GM19463 (cell line): Measurements from ENCODE around the gene ATP1A4.

ENCODE experiments used
- ATAC-seq: cut with Tn5 transposase; IDR thresholded peaks from one replicate; pipeline ENCODE4 v1.9.1; 2021; ENCODE audit warnings: mild to moderate bottlenecking, moderate library complexity; ENCODE audit not compliant: unreplicated experiment

ATP1A4 gene

DNA sequence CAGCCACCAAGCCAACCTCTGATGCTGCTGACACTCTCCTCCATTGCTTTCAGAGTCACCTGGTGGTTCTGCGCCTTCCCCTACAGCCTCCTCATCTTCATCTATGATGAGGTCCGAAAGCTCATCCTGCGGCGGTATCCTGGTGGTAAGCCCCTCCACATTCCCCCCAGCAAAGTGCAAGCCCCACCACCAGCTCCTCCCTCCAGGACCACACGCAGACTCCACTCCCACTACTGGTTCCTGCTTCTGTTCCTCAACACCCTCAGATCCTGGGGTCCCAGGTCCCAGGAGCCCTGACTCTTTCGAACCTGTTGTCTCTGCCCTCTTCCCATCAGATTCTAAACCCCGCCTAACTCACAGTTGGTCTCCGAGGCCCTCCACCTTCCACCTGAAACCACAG lies 11.6 kb upstream of the ATP1A4 start:
- ATAC-seq, result no peak

DNA sequence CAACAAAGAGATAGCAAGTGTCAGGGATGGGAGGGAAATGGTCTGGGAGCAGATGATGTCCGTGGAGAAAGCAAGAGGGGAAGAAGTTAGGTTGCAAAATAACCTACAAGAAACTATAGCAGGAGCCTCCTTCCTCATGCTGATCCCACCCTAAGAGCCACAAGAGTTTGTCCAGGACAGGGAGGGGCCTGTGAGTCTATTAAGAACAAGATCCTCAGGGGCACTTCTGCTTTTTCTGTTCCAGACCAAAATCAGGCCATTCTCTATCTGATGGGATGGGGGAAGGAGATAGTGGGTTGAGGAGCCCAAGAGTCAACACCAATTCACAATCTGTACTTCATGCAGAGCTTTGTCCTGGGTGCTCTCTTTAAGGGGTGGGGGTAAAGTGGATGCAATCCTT lies 7.7 kb upstream of the ATP1A4 start:
- ATAC-seq, result no peak

DNA sequence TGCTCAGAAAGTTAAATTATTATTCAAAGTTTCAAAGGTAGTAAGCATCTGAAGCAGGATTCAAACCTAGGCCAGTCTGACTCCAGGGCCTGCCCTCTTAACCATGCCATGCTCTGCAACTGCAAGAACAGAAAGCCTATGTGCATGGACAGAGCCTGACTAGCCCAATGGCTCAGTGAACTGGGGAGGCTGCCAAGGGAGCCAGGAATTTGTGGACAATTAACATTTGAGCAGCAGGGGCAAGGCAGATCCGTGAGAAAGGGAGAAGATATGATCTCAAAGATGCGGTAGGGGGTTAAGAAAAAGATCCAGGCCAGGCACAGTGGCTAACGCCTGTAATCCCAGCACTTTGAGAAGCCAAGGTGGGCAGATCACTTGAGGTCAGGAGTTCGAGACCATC lies 6.5 kb upstream of the ATP1A4 start:
- ATAC-seq, result no peak

DNA sequence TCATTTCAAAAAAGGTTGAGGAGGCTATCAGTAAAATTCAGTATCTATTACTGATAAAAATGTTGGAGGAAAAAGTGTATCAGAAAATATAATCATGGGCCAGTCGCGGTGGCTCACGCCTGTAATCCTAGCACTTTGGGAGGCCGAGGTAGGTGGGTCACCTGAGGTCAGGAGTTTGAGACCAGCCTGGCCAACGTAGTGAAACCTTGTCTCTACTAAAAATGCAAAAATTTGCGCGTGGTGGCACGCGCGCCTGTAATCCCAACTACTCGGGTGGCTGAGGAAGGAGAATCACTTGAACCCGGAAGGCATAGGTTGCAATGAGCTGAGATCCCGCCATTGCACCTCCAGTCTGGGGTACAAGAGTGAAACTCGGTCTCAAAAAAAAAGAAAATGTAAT lies 5.3 kb upstream of the ATP1A4 start:
- no peak for ATAC-seq

DNA sequence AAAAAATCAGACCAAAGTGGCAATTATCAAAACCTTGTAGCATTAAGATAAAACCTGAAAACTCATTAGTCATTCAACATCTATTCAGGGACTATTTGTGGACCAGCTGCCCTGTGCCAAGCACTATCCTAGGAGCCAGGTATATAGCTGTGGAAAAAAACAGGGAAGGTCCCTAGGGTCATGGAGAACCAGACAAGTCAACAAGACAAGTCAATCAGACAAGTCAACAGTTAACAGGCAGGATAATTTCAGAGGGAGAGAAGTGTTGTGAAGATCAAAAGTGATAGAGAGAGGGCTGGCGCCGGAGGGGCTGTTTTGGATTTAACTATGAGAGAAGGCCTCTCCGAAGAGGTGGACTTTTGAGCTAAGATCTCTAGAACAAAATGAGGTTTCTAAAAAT lies 3.3 kb upstream of the ATP1A4 start:
- no peak for ATAC-seq

DNA sequence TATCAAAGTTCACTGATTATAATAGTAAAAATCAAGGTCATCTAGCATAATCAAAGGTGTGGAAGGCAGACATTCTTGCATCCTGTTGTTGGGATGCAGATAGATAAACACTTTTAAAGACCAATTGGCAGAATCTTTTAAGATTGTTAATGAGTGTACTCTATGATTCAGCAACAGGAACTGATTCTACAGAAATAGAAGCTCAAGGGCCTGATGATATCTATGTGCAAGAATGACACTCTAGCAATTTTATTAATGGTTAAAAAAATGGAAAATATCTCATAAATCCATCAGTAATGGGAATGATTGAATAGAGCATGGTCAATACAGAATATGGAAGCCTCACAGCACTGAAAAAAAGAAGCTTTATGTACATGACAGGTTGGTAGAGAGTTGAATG lies 2.2 kb upstream of the ATP1A4 start:
- no peak for ATAC-seq

DNA sequence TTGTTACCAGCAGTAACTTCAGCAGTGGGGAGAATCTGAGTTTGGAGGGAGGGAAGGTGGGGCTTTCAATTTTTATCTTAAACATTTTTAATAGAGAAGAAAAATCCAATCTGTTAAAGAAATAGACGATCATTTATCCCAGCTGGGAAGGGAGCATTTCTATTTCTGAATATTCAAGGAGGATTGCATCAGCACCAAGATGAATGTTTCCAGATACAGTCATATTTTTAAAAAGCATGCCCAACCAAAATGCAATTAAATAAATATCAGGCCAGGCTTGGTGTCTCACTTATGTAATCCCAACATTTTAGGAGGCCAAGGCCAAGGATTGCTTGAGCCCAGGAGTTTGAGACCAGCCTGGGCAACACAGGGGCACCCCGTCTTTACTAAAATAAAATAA lies 1.7 kb upstream of the ATP1A4 start:
- no peak for ATAC-seq

DNA sequence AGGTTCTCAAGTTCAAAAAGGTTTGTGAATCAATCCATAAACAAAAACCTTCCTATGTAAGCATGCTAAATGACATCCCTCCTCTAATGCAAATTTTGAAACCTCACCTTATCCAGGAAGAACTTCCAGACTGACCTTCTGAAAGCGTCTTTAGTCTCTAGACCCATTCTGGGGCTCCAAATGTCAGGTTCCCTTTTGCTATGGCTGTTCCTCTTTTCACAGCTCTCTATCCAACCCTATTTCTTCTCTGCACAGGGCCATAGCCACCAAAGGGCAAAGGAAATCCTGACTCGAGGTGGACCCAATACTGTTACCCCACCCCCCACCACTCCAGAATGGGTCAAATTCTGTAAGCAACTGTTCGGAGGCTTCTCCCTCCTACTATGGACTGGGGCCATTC lies 3.4 kb downstream of the ATP1A4 start:
- no peak for ATAC-seq

DNA sequence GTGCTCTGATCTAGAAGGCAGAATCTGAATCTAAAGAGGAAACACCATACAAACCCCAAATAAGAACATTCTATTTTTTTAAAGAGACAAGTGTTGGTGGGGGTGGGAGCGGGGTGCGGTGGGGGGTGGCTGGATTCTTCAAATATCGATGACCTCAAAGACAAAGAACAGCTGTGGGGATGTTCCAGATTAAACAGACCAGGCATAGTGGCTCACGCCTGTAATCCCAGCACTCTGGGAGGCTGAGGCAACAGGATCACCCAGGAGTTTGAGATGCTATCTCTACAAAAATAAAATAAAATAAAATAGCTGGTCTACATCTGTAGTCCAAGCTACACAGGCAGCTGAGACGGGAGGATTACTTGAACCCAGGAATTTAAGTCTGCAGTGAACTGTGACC lies 5.0 kb downstream of the ATP1A4 start:
- ATAC-seq, result no peak

DNA sequence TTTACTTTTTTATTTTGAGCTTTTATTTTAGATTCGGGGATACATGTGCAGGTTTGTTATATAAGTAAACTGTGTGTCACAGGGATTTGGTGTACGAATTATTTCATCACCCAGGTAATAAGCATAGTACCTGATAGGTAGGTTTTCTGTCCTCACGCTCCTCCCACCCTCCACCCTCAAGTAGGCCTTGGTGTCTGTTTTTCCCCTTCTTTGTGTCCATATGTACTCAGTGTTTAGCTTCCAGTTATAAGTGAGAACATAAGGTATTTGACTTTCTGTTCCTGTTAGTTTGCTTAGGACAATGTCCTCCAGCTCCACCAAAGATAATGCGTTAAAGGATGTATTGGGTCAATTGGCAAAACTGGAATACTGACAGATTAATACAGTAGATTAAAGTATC lies 5.8 kb downstream of the ATP1A4 start:
- ATAC-seq, result no peak

DNA sequence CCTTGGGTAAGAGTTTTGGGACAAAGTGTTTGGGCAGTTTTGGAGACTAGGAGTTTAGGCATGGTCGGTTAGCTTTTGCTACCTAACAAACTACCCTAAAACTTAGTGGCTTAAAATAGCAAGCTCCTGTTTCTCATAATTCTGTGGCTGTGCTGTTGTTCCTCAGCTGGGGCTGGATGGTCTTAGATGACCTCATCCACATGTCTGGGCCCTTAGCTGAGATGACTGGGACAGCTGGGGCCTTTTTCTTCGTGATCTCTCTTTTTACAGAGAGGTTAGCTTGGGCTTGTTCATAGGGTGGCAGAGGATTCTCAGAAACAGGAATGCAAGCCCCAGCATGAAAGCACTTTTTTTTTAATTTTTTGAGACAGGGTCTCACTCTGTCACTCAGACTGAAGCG lies 6.6 kb downstream of the ATP1A4 start:
- ATAC-seq, result no peak

DNA sequence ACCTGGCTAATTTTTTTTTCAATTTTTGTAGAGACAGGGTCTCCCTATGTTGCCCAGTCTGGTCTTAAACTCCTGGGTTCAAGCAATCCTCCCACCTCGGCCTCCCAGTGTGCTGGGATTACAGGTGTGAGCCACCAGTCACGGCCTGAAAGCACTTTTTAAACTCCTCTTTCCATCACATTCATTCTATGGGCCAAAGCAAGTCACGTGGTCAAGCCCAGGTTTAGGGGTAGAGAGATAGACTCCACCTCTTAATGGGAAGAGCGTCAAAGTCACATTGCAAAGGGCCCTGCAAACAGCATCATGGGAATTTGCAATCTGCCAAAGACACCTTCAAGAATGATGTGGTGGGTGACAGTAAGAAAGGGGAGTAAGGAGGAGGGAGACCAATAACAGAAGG lies 7.1 kb downstream of the ATP1A4 start:
- ATAC-seq, result no peak

DNA sequence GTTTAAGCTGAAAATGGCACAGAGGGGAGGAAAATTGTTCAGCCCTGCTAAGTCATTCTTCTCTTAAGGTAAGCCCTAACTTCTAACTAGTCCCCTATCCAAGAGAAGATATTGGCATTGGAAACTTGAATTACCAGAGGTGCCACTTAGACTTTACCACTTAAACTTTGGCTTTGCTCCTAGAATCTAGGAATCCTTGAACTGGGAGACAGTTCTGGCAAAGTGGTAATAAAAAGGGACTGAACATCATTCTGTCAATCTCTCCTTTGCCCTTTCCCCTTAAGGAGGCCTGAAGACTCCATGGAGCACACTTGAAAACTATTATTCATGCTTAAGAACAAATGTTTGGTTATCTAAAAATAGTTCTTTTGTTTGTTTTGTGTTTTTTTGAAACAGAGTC lies 8.4 kb downstream of the ATP1A4 start:
- no peak for ATAC-seq

DNA sequence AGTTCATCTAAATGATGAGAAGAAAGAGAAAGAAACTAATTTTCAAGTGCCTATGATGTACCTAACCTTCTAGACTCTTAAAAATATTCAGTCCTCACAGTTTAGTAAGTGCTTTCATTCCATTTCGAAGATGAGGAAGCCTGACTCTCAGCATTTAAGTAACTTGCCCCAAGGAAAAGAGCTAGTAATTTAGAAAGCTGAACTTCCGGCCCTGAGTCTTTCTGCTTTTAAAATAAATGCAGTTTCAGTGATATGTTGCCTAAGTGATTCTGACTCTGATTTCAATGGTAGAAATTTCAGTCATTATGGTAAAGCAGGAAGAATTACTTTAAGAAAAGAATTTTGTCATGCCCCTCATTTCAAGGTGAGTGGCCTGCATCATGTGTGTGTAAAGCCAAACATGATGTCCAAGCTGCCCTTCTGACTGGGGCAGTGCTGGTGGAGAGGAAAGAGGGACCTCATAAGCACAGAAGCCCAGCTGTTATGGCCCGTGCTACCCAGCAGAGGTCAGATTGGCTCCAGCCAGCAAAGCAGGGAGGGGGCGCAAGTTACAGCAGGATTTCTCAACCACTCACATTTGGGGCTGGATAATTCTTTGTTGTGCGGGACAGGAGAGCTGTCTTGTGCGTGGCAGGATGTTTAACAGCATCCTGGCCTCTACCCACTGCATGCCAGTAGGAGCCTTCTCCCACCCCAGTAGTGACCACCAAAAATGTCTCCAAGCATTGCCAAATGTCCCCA lies 10.7 kb downstream of the ATP1A4 start:
- no peak for ATAC-seq

DNA sequence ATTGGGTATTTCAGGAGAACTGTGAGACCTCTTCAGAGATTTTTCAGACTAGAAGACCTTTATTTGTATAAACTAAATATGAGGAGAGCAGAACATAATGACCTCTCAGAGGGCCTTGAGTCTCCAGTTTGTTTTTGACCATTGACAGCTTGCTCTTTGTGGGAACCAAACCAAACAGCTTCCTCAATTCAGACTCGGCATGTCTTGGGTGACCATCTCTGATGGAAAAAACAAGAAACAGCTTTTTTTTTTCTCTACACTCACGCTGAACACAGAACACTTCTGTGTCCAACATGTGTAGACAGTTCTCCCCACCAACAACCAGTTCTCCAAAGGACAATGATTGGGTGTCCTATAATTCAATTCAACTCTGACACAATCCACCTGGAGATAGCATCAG lies 11.5 kb downstream of the ATP1A4 start:
- ATAC-seq, result no peak

DNA sequence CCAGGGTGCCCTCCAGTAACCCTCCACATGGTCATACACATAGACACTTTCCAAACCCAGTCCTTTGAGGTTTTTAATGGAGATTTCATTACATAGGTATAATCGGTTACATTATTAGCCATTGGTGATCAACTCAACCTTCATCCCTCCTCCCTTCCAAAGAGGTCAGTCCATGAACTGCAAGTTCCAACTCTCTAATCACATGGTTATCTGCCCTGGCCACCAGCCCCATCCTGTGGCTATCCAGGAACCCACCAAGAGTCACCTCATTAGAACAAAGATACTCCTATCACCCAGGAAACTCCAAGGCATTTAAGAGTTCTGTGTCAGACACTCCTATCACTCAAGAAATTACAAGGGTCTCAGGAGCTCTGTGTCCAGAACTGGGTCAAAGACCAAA lies 12.2 kb downstream of the ATP1A4 start:
- no peak for ATAC-seq

DNA sequence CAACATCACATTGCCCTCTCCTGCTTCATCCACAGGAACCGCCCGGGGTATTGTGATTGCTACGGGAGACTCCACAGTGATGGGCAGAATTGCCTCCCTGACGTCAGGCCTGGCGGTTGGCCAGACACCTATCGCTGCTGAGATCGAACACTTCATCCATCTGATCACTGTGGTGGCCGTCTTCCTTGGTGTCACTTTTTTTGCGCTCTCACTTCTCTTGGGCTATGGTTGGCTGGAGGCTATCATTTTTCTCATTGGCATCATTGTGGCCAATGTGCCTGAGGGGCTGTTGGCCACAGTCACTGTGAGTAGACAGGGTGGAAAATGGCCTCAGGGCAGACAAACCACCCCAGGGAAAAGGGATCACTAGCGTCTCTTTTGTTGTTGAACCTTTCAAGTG lies 12.7 kb downstream of the ATP1A4 start:
- no peak for ATAC-seq

DNA sequence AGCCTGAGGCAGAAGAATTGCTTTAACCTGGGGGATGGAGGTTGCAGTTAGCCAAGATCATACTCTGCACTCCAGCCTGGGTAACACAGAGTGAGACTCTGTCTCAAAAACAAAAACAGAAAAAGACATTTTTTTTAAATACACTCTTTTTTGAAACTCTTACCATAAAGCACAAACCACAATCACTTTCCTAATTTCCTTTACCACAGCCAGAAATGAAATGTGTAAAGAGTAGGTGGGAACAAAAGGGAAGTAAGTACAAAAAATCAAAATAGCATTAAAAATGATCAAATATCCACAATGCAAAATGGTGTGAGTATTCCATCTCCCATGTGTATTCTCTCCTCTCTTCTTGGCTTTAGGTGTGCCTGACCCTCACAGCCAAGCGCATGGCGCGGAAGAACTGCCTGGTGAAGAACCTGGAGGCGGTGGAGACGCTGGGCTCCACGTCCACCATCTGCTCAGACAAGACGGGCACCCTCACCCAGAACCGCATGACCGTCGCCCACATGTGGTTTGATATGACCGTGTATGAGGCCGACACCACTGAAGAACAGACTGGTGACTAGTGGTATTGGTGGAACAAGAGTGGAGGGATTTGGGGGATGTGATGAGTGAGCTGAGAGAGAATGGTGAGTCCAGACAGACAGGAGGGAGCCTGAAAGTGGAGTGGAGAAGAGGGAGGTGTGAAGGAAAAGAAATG lies 14.9 kb downstream of the ATP1A4 start:
- ATAC-seq, result no peak

DNA sequence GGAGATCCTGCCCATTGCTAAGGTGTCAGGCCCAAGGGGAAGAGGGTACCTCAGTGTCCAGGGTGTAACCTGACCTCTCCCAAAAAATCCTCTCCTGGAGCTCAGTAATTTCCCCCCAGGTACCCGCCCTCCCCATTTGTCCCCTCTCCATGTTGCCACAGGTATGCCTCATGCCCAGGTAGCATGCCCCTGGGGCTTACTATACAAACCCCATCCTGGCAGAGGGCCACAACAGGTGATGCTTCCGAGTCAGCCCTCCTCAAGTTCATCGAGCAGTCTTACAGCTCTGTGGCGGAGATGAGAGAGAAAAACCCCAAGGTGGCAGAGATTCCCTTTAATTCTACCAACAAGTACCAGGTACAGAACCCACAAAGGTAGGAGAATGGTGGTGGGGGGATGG lies 15.7 kb downstream of the ATP1A4 start:
- ATAC-seq, result no peak

DNA sequence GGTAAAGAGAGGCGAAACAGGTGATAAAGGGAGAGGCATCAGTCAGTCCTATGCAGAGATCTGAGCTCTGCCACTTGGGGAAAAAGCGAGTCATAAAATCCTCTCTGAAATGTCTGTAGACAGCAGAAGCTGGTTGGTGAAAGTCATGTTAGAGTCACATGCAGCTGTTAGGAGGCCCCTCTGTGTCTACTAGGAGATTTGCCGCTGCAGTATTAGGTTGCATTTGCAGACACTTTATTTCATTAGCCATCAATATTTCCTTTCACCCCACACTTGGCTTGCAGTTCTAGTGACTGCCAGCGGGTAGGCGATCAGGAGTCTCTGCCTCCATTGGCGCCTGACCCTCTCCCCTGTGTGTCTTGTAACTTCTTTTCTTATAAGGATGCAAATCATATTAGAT lies 16.2 kb downstream of the ATP1A4 start:
- ATAC-seq, result no peak

DNA sequence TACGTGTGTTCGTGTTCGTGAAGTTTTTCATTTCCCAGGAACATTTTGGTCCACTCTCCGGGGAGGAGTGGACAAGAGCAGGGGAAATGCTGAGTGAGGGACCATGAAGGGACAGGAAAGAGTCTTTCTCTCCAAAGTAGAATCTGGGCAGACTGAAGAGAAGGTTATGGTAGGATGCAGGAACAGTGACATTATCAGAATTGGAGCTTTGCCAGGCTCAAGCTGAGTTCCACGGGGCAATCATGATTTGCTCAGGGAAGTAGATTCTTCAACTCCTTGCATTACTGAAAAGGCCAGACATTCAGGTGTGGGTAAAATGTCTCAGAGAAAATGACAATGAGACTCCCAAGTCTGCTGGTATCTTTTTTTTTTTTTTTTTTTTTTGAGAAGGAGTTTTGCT lies 16.6 kb downstream of the ATP1A4 start:
- no peak for ATAC-seq

DNA sequence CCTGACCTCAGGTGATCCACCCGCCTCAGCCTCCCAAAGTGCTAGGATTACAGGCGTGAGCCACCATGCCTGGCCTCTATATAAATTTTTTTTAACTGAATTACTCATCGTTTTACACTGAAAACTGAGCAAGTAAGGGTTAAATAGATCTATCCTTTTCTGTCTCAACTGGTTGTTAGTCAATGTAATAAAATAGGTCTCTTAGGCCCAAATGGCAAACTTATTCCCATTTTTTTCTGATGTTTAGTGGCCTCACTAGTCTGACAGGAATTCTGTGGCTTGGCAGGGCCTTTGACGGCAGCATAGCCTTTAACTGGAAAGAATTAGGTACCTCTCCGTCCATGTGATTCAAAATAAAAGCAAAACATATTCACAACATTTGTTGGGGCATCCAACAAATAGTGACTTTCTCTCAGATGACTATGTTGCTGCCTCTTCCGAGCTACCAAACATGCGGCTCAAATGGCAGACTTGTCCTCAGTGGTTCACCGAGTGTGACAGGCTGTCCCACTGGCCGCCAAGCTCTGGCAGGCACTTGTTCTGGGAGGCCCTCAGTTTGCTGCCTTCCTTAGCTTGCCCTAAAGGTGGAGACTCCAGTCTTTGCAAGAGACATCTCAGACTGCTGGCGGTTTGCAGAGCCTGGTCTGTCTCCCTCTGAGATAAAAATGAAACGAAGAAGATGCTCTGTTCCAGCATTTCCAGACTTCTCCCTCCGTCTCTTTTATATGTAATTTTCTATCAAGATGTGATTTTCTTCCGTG lies 17.4 kb downstream of the ATP1A4 start:
- no peak for ATAC-seq
